Astrocyte (in vitro differentiated cells and primary cell): Measurements from ENCODE around the gene HAPLN2. TPM values are rescaled to one million over a fixed set of nuclear protein-coding genes. Genes with fewer than 3 reads are reported as not detected.

ENCODE experiments used
- DNase-seq: peaks from one replicate; pipeline ENCODE4 v3.0.0-alpha.2; 2010; ENCODE audit warnings: low read depth
- FAIRE-seq: peaks from 2 replicates; lab custom pipeline; 2011; peaks lifted over from hg19 to GRCh38; lab: Jason Lieb, UNC
- H2AFZ ChIP-seq: 2 replicates; pipeline ENCODE4 v1.6.0; 2012; ENCODE audit warnings: low read depth, low read length, inconsistent platforms
- H3K27ac ChIP-seq: 2 replicates; pipeline ENCODE4 v1.5.1; 2011; ENCODE audit warnings: low read depth, low read length, inconsistent platforms
- H3K27me3 ChIP-seq: 2 replicates; pipeline ENCODE4 v1.6.0; 2011; ENCODE audit warnings: low read length, inconsistent platforms; ENCODE audit not compliant: insufficient read depth
- H3K36me3 ChIP-seq: 2 replicates; pipeline ENCODE4 v1.5.1; 2011; ENCODE audit warnings: low read length, inconsistent platforms; ENCODE audit not compliant: insufficient read depth
- H3K4me1 ChIP-seq: 2 replicates; pipeline ENCODE4 v1.5.1; 2011; ENCODE audit warnings: low read length, inconsistent platforms; ENCODE audit not compliant: insufficient read depth
- H3K4me2 ChIP-seq: 2 replicates; pipeline ENCODE4 v1.6.0; 2012; ENCODE audit warnings: low read length, inconsistent platforms
- H3K4me3 ChIP-seq: 2 replicates; pipeline ENCODE4 v1.5.1; 2011; ENCODE audit warnings: low read depth, mild to moderate bottlenecking, low read length, inconsistent platforms; ENCODE audit not compliant: insufficient read depth
- H3K79me2 ChIP-seq: 2 replicates; pipeline ENCODE4 v1.6.0; 2012; ENCODE audit warnings: mild to moderate bottlenecking, low read length, inconsistent platforms; ENCODE audit not compliant: insufficient read depth
- H3K9ac ChIP-seq: 2 replicates; pipeline ENCODE4 v1.6.0; 2012; ENCODE audit warnings: mild to moderate bottlenecking, low read length, inconsistent platforms
- H3K9me3 ChIP-seq: 2 replicates; pipeline ENCODE4 v1.5.1; 2012; ENCODE audit warnings: low read depth, mild to moderate bottlenecking, low read length, inconsistent platforms; ENCODE audit not compliant: insufficient read depth
- H4K20me1 ChIP-seq: 2 replicates; pipeline ENCODE4 v1.6.0; 2012; ENCODE audit warnings: low read length, inconsistent platforms; ENCODE audit not compliant: insufficient read depth
- H3K27ac Mint-ChIP-seq: one replicate; pipeline ENCODE4 v1.8.0; 2021; ENCODE audit warnings: mild to moderate bottlenecking, mixed read lengths; ENCODE audit not compliant: unreplicated experiment
- H3K27me3 Mint-ChIP-seq: one replicate; pipeline ENCODE4 v1.8.0; 2021; ENCODE audit warnings: low read depth, mixed read lengths; ENCODE audit not compliant: unreplicated experiment
- H3K36me3 Mint-ChIP-seq: one replicate; pipeline ENCODE4 v1.8.0; 2021; ENCODE audit warnings: low read depth, mixed read lengths; ENCODE audit not compliant: unreplicated experiment
- H3K4me1 Mint-ChIP-seq: one replicate; pipeline ENCODE4 v1.8.0; 2021; ENCODE audit warnings: low read depth, mixed read lengths; ENCODE audit not compliant: unreplicated experiment
- H3K4me3 Mint-ChIP-seq: one replicate; pipeline ENCODE4 v1.8.0; 2021; ENCODE audit warnings: mild to moderate bottlenecking, moderate library complexity, mixed read lengths; ENCODE audit not compliant: unreplicated experiment
- H3K9me3 Mint-ChIP-seq: one replicate; pipeline ENCODE4 v1.8.0; 2021; ENCODE audit warnings: mild to moderate bottlenecking, mixed read lengths; ENCODE audit not compliant: unreplicated experiment
- EZH2 ChIP-seq: IDR thresholded peaks from 2 replicates; pipeline ENCODE4 v1.6.1; 2012; ENCODE audit warnings: mild to moderate bottlenecking, low read length, inconsistent platforms; ENCODE audit not compliant: insufficient read depth
- total RNA-seq: library from RNA; stranded (reverse); gene quantifications from 2 replicates; pipeline ENCODE4 v1.2.1, GENCODE V29; 2021
- TF ChIP-seq, protein P1 (sequence below): IDR thresholded peaks from 2 replicates; pipeline ENCODE4 v1.5.1; 2011; ENCODE audit warnings: low read depth, mild to moderate bottlenecking, inconsistent platforms, low read length, moderate library complexity; ENCODE audit not compliant: insufficient read depth

Gene HAPLN2
- total RNA-seq, 1 donor from 2014 or later: not detected

DNA sequence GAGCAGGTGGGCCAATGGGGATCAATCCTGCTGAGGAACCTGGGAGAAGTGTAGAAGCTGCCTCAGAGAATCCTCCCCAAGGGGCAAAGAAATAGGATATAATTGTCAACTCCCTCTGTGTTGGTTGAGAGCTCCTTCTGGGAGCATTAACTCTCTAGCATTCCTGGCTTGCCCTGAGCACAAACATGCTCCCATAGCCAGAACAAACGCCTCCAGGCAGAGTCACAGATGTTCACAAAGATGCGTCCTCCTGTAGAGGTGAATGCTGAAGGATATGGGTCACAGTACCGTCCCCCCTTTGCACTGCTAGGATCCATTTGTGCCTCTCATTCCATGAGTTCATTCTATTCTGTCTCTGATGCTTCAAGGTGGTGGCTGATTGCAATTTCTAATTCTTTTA lies 13.1 kb downstream of the HAPLN2 start:
- FAIRE-seq: no peak
- H3K27me3 Mint-ChIP-seq: peaks cover 62% of the 10 kb centered on the region

DNA sequence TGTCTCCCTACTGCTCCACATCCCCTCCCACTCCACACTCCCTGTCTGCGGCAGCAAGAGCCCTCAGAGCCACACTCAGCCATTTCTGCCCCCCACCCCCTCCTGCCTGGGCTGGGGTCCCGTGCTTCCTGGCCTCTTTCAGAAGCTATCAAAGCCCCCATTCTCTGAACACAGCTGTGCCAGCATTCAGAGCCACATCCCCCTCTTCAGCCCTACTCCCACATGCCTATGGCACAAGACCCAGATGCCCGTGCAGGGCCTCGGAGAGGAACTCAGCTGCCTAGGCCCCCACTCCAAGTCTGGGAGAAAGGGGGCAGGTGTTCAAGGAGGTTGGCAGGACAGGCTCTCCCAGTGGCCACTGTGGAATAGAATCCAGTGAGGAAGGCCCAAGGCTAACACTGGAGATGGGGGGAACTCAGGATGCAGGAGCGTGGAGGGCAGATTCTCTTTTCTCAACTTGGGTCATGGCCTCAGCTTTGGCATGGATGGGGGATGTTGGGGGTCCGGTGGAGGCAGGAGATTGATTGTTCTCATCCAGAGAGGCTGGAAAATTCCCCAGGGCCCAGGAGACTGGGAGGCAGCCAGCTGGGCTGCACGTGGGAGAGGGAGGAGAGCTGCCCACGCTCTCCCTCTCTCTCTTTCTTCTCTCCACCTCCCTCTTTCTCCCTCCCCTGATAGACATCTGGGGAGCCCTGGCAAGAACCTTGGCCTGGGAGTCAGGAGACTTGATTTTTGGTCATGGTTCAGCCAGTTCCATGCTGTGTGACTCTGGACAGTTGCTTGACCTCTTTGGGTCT lies 19.2 kb downstream of the HAPLN2 start:
- TF ChIP-seq, protein P1, sequence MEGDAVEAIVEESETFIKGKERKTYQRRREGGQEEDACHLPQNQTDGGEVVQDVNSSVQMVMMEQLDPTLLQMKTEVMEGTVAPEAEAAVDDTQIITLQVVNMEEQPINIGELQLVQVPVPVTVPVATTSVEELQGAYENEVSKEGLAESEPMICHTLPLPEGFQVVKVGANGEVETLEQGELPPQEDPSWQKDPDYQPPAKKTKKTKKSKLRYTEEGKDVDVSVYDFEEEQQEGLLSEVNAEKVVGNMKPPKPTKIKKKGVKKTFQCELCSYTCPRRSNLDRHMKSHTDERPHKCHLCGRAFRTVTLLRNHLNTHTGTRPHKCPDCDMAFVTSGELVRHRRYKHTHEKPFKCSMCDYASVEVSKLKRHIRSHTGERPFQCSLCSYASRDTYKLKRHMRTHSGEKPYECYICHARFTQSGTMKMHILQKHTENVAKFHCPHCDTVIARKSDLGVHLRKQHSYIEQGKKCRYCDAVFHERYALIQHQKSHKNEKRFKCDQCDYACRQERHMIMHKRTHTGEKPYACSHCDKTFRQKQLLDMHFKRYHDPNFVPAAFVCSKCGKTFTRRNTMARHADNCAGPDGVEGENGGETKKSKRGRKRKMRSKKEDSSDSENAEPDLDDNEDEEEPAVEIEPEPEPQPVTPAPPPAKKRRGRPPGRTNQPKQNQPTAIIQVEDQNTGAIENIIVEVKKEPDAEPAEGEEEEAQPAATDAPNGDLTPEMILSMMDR: no peak
- peak; percentile 74 for TF ChIP-seq EZH2
- H3K27ac Mint-ChIP-seq: no peak overlapping the region
- H3K4me3 Mint-ChIP-seq: no peak overlapping the region
- Histone ChIP-seq H2AFZ (no peak overlapping the region), H3K9ac (no peak overlapping the region), H3K4me3 (no peak overlapping the region), H3K79me2 (no peaks in the 10 kb centered on the region), H4K20me1 (peaks cover 16% of the 10 kb centered on the region), H3K9me3 (no peaks in the 10 kb centered on the region), H3K27ac (no peak overlapping the region), H3K4me1 (peaks cover 7% of the 10 kb centered on the region), H3K36me3 (no peaks in the 10 kb centered on the region), H3K27me3 (peaks cover 76% of the 10 kb centered on the region), H3K4me2 (no peak overlapping the region)
- H3K4me1 Mint-ChIP-seq: peaks cover 8% of the 10 kb centered on the region
- H3K27me3 Mint-ChIP-seq: peaks cover 72% of the 10 kb centered on the region
- H3K36me3 Mint-ChIP-seq: no peaks in the 10 kb centered on the region
- DNase-seq (no peak), FAIRE-seq (no peak)
- H3K9me3 Mint-ChIP-seq: no peaks in the 10 kb centered on the region

More for the DNA sequence above, 13.1 kb downstream of the HAPLN2 start:
- no peak for DNase-seq
- no peak for TF ChIP-seq EZH2
- TF ChIP-seq, protein P1: no peak
- Mint-ChIP-seq H3K27ac (no peak overlapping the region), H3K4me3 (no peak overlapping the region), H3K36me3 (no peaks in the 10 kb centered on the region), H3K4me1 (no peaks in the 10 kb centered on the region), H3K9me3 (no peaks in the 10 kb centered on the region)
- Histone ChIP-seq H3K9me3 (no peaks in the 10 kb centered on the region), H3K4me3 (no peak overlapping the region), H3K27ac (no peak overlapping the region), H3K79me2 (no peaks in the 10 kb centered on the region), H4K20me1 (no peaks in the 10 kb centered on the region), H2AFZ (no peak overlapping the region), H3K27me3 (peaks cover 48% of the 10 kb centered on the region), H3K36me3 (no peaks in the 10 kb centered on the region), H3K4me1 (no peaks in the 10 kb centered on the region), H3K9ac (no peak overlapping the region), H3K4me2 (no peak overlapping the region)

DNA sequence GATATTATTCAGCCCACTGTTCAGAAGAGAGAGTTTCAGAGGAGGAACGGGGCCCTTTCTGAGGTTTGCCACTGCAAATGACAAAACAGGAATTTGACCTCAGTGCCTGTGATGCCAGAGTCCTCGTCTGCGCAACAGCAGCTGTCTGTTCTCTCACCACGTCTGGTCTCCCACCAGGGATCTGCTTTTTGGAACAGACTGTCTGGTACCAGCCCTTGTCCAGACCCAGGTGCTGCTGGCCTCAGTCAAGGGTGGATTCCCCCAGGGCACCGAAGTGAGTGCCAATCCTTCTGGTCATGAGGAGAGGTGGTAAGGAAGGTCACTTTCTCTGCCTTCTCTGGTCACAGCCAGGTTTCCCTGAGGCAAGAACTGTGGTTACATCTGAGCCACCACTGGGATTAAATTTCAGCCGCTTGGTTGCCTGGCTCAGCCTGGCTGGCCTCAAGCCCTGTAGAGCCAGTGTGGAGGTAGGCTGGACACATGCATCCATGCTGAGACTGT lies 20.4 kb downstream of the HAPLN2 start:
- no peaks in the 10 kb centered on the region for H3K36me3 ChIP-seq
- no peaks in the 10 kb centered on the region for H3K9me3 ChIP-seq
- peaks cover 16% of the 10 kb centered on the region for H4K20me1 ChIP-seq
- Mint-ChIP-seq H3K27ac (no peak overlapping the region), H3K4me1 (peaks cover 8% of the 10 kb centered on the region), H3K4me3 (no peak overlapping the region), H3K36me3 (no peaks in the 10 kb centered on the region), H3K27me3 (peaks cover 75% of the 10 kb centered on the region), H3K9me3 (no peaks in the 10 kb centered on the region)
- H3K4me2 ChIP-seq: no peak overlapping the region
- no peak for DNase-seq
- no peak overlapping the region for H2AFZ ChIP-seq
- H3K9ac ChIP-seq: no peak overlapping the region
- H3K27me3 ChIP-seq: peaks cover 79% of the 10 kb centered on the region
- no peak for FAIRE-seq
- H3K4me3 ChIP-seq: no peak overlapping the region
- no peaks in the 10 kb centered on the region for H3K79me2 ChIP-seq
- TF ChIP-seq EZH2: no peak
- TF ChIP-seq, protein P1: no peak
- peaks cover 7% of the 10 kb centered on the region for H3K4me1 ChIP-seq
- no peak overlapping the region for H3K27ac ChIP-seq
